Measurements from ENCODE around the gene RBM33.

RBM33 gene

DNA sequence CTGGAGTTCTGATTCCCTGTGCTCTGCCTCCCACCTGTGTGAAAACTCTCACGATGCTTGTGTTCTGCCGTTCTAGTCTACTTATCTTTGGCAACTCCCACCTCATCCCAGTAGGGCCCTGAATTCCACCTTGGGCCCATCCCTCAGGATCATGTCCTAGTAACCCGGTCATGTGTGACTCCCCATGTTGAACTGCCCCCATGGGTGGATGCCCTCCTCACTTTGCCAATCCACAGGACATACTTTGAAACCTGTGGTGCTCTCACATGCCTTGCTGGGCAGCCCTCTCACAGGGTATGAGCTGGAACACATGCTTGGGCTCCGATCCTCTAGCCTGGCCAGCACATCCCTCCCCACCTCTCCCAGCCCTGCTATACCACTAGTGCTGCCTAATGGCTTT lies 3.8 kb upstream of the RBM33 start:
- Histone ChIP-seq H3K4me1 (no peaks in the 10 kb centered on the region), H3K9me3 (peaks cover 12% of the 10 kb centered on the region), H3K4me3 (no peak overlapping the region), H3K27me3 (ENCODE audit: low read depth) (no peaks in the 10 kb centered on the region), H3K36me3 (replicated peaks) (peaks cover 18% of the 10 kb centered on the region)
- in situ Hi-C loops (cut with MboI; ENCODE audit: low sequenced_read_pairs) = no loop called here
- DNase-seq (ENCODE audit: low spot score in 2 of 2) = no peak

DNA sequence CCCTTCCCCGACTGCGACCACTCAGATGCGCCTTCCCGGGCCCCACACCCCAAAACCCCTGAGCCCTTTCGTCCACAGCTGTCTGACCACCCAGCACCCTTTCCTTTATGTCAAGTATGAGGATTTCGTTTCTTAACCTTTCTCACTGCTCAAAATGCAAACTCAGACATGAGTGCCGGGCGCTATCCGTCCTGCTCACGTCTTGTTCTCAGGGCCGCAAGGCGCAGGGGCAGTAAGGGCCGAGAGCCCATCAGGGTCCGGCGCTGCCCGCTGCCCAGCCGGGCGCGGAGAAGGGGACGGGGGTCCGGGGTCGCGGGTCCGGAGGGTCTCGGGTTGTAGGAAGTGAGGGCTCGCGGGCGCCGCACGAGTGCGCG lies 670 bp upstream of the RBM33 start:
- Histone ChIP-seq H3K36me3 (replicated peaks) (peaks cover 37% of the 10 kb centered on the region), H3K4me3 (peak overlapping the region; percentile 90), H3K4me1 (peaks cover 8% of the 10 kb centered on the region), H3K27me3 (ENCODE audit: low read depth) (no peaks in the 10 kb centered on the region), H3K9me3 (peaks cover 15% of the 10 kb centered on the region)
- no peak for DNase-seq (ENCODE audit: low spot score in 2 of 2)
- in situ Hi-C loops (cut with MboI; ENCODE audit: low sequenced_read_pairs) = no loop called here

- Histone ChIP-seq H3K9me3 (peaks cover 24% of the 10 kb centered on the region), H3K4me3 (peak overlapping the region; percentile 90), H3K4me1 (peaks cover 8% of the 10 kb centered on the region), H3K27me3 (ENCODE audit: low read depth) (no peaks in the 10 kb centered on the region), H3K36me3 (replicated peaks) (peaks cover 43% of the 10 kb centered on the region)
- DNase-seq (ENCODE audit: low spot score in 2 of 2) = peak; percentile 25 to 50
- in situ Hi-C loops (cut with MboI; ENCODE audit: low sequenced_read_pairs) = no loop called here
These were observed 579 bp downstream of the RBM33 start for GRCh38 chr7:155644971-155645509.

DNA sequence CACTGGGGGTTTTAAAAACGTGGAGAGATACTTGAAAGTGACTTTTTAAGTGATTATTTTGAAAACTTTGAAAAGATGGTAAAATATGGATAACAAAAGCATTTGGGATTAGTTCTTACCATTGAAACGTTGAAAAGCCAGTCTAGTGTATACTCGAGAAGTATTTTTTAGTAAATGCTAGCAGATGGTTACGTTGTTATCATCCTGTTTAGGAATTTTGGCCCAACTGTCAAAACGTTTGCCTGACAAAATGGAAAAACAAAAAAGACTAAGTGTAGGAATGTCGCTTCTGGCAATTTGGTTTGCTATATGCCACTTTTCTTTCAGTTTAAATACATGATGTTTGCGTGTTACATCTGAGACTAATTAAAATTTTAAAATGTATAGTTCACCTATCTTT lies 1.2 kb downstream of the RBM33 start:
- no peak for DNase-seq (ENCODE audit: low spot score in 2 of 2)
- in situ Hi-C loops (cut with MboI; ENCODE audit: low sequenced_read_pairs) = no loop called here
- H3K36me3 ChIP-seq (replicated peaks) = peaks cover 43% of the 10 kb centered on the region
- no peaks in the 10 kb centered on the region for H3K27me3 ChIP-seq (ENCODE audit: low read depth)
- peaks cover 21% of the 10 kb centered on the region for H3K9me3 ChIP-seq
- peaks cover 8% of the 10 kb centered on the region for H3K4me1 ChIP-seq
- peak overlapping the region; percentile 90 for H3K4me3 ChIP-seq

GRCh38 chr7:155646669-155647068 lies 2.2 kb downstream of the RBM33 start:
- peaks cover 8% of the 10 kb centered on the region for H3K4me1 ChIP-seq
- in situ Hi-C loops (cut with MboI; ENCODE audit: low sequenced_read_pairs) = no loop called here
- DNase-seq (ENCODE audit: low spot score in 2 of 2) = no peak

GRCh38 chr7:155647302-155647701 lies 2.8 kb downstream of the RBM33 start:
- peaks cover 8% of the 10 kb centered on the region for H3K4me1 ChIP-seq
- H3K9me3 ChIP-seq = peaks cover 21% of the 10 kb centered on the region
- no peak overlapping the region for H3K4me3 ChIP-seq
- peaks cover 30% of the 10 kb centered on the region for H3K36me3 ChIP-seq (replicated peaks)
- in situ Hi-C loops (cut with MboI; ENCODE audit: low sequenced_read_pairs) = no loop called here
- no peak for DNase-seq (ENCODE audit: low spot score in 2 of 2)
- no peaks in the 10 kb centered on the region for H3K27me3 ChIP-seq (ENCODE audit: low read depth)

More at GRCh38 chr7:155646669-155647068, 2.2 kb downstream of the RBM33 start:
- Histone ChIP-seq H3K36me3 (replicated peaks) (peaks cover 36% of the 10 kb centered on the region), H3K27me3 (ENCODE audit: low read depth) (no peaks in the 10 kb centered on the region), H3K4me3 (peak overlapping the region; percentile 90; the same call in 1 of the 2 replicates), H3K9me3 (peaks cover 21% of the 10 kb centered on the region)

- Histone ChIP-seq H3K4me3 (no peak overlapping the region), H3K9me3 (peaks cover 21% of the 10 kb centered on the region), H3K4me1 (peaks cover 8% of the 10 kb centered on the region), H3K27me3 (ENCODE audit: low read depth) (no peaks in the 10 kb centered on the region), H3K36me3 (replicated peaks) (peaks cover 25% of the 10 kb centered on the region)
- DNase-seq (ENCODE audit: low spot score in 2 of 2) = no peak
- in situ Hi-C loops (cut with MboI; ENCODE audit: low sequenced_read_pairs) = no loop called here
These were observed 3.3 kb downstream of the RBM33 start for GRCh38 chr7:155647734-155648133.

DNA sequence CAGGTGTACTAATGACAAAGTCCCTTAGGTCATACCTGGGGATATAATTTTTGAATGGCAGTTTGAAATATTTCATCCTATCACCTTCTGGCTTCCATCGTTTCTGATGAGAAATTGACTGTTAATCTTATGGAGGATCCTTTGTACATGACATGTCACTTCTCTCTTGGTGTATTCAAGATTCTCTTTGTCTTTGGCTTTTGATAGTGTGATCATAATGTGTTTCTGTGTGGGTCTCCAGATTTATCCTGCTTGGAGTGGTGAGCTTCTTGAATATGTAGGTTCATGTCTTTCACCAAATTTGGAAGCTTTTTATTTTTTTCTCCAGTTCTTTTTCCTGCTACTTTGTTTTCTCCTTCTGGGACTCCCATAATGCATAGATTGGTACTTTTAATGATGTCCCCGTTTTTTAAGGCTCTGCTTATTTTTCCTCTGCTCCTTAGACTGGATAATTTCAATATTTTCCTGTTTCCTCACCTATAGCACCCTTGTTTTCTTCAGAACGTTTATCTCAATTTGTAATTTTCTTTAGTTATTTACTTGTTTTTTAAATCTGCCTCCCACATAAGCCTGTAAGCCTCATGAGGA lies 4.4 kb downstream of the RBM33 start:
- Histone ChIP-seq H3K4me1 (peaks cover 8% of the 10 kb centered on the region), H3K36me3 (replicated peaks) (peaks cover 25% of the 10 kb centered on the region), H3K4me3 (no peak overlapping the region), H3K9me3 (peaks cover 21% of the 10 kb centered on the region), H3K27me3 (ENCODE audit: low read depth) (no peaks in the 10 kb centered on the region)
- in situ Hi-C loops (cut with MboI; ENCODE audit: low sequenced_read_pairs) = no loop called here
- no peak for DNase-seq (ENCODE audit: low spot score in 2 of 2)

- in situ Hi-C loops (cut with MboI; ENCODE audit: low sequenced_read_pairs) = no loop called here
- peaks cover 21% of the 10 kb centered on the region for H3K9me3 ChIP-seq
- peaks cover 25% of the 10 kb centered on the region for H3K36me3 ChIP-seq (replicated peaks)
- H3K4me3 ChIP-seq = no peak overlapping the region
- H3K4me1 ChIP-seq = peaks cover 8% of the 10 kb centered on the region
- DNase-seq (ENCODE audit: low spot score in 2 of 2) = no peak
- no peaks in the 10 kb centered on the region for H3K27me3 ChIP-seq (ENCODE audit: low read depth)
These were observed 5.1 kb downstream of the RBM33 start for GRCh38 chr7:155649588-155649987.

- in situ Hi-C loops (cut with MboI; ENCODE audit: low sequenced_read_pairs) = no loop called here
These were observed 8.0 kb downstream of the RBM33 start for GRCh38 chr7:155652156-155653114.

GRCh38 chr7:155653803-155654202 lies 9.3 kb downstream of the RBM33 start:
- H3K9me3 ChIP-seq = peaks cover 11% of the 10 kb centered on the region
- no peaks in the 10 kb centered on the region for H3K27me3 ChIP-seq (ENCODE audit: low read depth)
- H3K4me3 ChIP-seq = no peak overlapping the region
- in situ Hi-C loops (cut with MboI; ENCODE audit: low sequenced_read_pairs) = no loop called here
- no peaks in the 10 kb centered on the region for H3K4me1 ChIP-seq
- no peak for DNase-seq (ENCODE audit: low spot score in 2 of 2)
- peaks cover 6% of the 10 kb centered on the region for H3K36me3 ChIP-seq (replicated peaks)

More at GRCh38 chr7:155652156-155653114, 8.0 kb downstream of the RBM33 start:
- Histone ChIP-seq H3K9me3 (peaks cover 21% of the 10 kb centered on the region), H3K4me3 (no peak overlapping the region), H3K27me3 (ENCODE audit: low read depth) (no peaks in the 10 kb centered on the region), H3K36me3 (replicated peaks) (peaks cover 16% of the 10 kb centered on the region), H3K4me1 (no peaks in the 10 kb centered on the region)
- DNase-seq (ENCODE audit: low spot score in 2 of 2) = no peak

DNA sequence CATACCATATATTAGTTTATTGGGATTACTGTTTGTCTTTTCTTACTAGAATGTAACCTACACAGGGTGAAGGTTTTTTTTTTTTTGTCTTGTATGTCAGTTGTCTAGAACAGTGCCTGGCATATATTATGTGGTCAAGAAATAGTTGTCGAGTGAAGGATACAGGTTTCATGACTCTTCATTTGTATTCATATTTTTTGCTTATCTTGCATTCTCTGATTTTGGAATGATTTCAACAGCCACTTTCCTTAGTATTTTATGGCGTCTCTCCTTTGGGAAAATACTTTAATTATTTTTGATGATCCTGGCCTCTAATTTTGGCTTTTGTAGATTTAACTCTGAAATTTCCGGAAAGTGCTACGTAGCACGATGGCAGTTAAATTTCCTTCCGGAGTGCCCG lies 12.4 kb downstream of the RBM33 start:
- Histone ChIP-seq H3K36me3 (replicated peaks) (no peaks in the 10 kb centered on the region), H3K27me3 (ENCODE audit: low read depth) (no peaks in the 10 kb centered on the region), H3K9me3 (no peaks in the 10 kb centered on the region; the same call in 1 of the 2 replicates), H3K4me1 (no peaks in the 10 kb centered on the region; the same call in 1 of the 2 replicates), H3K4me3 (no peak overlapping the region)
- DNase-seq (ENCODE audit: low spot score in 2 of 2) = no peak
- in situ Hi-C loops (cut with MboI; ENCODE audit: low sequenced_read_pairs) = no loop called here

DNA sequence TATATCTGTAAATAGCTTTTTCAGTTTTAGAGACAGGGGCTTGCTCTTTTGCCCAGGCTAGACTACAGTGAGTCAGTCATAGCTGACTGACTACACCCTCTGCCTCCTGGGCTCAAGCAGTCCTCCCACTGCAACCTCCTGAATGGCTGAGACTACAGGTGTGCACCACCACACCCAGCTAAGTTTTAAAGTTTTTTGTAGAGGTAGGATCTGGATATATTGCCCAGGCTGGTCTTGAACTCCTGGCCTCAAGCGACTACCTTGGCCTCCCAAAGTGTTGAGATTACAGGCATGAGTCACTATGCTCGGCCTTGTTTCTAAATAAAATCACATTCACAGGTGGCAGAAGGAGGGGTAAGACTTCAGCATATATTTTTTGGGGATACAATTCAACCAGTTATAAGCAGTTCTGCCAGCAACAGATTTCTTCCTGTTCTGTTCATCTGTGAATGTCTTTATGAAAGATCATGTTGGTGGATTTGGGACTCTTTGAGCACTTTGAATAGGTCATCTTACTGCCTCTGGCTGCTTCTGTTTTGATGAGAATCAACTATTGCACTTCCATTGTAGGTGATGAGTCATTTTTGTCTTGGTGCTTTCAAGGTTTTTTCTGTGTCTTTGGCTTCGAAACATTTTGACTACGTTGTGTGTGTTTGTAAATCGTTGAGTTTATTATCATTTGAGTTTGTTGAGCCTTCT lies 15.7 kb downstream of the RBM33 start:
- Histone ChIP-seq H3K27me3 (ENCODE audit: low read depth) (no peaks in the 10 kb centered on the region), H3K4me3 (no peak overlapping the region), H3K4me1 (no peaks in the 10 kb centered on the region; the same call in 1 of the 2 replicates), H3K9me3 (no peaks in the 10 kb centered on the region; the same call in 1 of the 2 replicates), H3K36me3 (replicated peaks) (no peaks in the 10 kb centered on the region)
- in situ Hi-C loops (cut with MboI; ENCODE audit: low sequenced_read_pairs) = no loop called here
- DNase-seq (ENCODE audit: low spot score in 2 of 2) = no peak
